Breast epithelium (tissue), 3 donors: Measurements from ENCODE around the gene CYSLTR1.

Source experiments
- POLR2A ChIP-seq: fragments of 450-650 bp; IDR thresholded peaks from one replicate; pipeline ENCODE4 v1.6.1; 2016; ENCODE audit warnings: antibody characterized with exemption, mild to moderate bottlenecking, moderate library complexity
- POLR2AphosphoS5 ChIP-seq, 3 donors: sonication (generic); formaldehyde crosslinking; IDR thresholded peaks; one replicate each; pipeline ENCODE4 v1.6.1; 2017; ENCODE audit warnings: antibody characterized with exemption in 3 of 3
- TF ChIP-seq, protein P1 (sequence below), 3 donors: fragments of 450-650 bp; IDR thresholded peaks; one replicate each; pipeline ENCODE4 v1.5.1; 2016 to 2017; ENCODE audit warnings: antibody characterized with exemption in 3 of 3, mild to moderate bottlenecking in 3 of 3, moderate library complexity in 3 of 3

DNA sequence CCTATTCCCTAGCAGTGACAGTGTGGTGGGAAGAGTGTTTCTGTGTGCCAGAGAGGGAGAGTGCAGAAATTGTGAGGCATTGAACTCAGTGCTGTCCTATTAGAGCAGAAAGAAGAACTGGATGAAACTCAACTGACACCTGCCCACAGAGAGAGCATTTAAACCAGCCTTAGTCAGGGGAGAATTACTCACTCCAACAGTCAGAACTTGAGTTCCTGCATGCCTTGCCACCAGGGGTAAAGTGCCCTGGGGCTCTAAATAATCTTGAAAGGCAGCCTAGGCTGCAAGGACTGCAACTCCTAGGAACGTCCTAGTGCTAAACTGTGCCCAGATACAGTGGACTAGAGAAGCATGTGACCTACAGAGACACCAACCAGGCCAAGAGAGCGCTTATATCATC lies 12.8 kb downstream of the CYSLTR1 start:
- TF ChIP-seq, protein P1, sequence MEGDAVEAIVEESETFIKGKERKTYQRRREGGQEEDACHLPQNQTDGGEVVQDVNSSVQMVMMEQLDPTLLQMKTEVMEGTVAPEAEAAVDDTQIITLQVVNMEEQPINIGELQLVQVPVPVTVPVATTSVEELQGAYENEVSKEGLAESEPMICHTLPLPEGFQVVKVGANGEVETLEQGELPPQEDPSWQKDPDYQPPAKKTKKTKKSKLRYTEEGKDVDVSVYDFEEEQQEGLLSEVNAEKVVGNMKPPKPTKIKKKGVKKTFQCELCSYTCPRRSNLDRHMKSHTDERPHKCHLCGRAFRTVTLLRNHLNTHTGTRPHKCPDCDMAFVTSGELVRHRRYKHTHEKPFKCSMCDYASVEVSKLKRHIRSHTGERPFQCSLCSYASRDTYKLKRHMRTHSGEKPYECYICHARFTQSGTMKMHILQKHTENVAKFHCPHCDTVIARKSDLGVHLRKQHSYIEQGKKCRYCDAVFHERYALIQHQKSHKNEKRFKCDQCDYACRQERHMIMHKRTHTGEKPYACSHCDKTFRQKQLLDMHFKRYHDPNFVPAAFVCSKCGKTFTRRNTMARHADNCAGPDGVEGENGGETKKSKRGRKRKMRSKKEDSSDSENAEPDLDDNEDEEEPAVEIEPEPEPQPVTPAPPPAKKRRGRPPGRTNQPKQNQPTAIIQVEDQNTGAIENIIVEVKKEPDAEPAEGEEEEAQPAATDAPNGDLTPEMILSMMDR (IDR thresholded peaks at IDR 0.05) = no peak
- TF ChIP-seq POLR2A (no peak), POLR2AphosphoS5 (IDR thresholded peaks at IDR 0.05) (no peak)
